Superior temporal gyrus (tissue), 1 donor: Measurements from ENCODE around the gene SPI1.
A peak's percentile ranks its signal among the peaks of the same experiment; 100 is the strongest.

Source experiments
- DNase-seq: peaks from one replicate; pipeline ENCODE4 v3.0.0-alpha.2; 2016; ENCODE audit errors: extremely low spot score

The SPI1 gene

GRCh38 chr11:47378010-47378835, at the start of gene SPI1:
SPI1 (minus strand) TSS chr11:47378547; CDS start chr11:47378353, 194 bp downstream.
- no peak for DNase-seq

DNA sequence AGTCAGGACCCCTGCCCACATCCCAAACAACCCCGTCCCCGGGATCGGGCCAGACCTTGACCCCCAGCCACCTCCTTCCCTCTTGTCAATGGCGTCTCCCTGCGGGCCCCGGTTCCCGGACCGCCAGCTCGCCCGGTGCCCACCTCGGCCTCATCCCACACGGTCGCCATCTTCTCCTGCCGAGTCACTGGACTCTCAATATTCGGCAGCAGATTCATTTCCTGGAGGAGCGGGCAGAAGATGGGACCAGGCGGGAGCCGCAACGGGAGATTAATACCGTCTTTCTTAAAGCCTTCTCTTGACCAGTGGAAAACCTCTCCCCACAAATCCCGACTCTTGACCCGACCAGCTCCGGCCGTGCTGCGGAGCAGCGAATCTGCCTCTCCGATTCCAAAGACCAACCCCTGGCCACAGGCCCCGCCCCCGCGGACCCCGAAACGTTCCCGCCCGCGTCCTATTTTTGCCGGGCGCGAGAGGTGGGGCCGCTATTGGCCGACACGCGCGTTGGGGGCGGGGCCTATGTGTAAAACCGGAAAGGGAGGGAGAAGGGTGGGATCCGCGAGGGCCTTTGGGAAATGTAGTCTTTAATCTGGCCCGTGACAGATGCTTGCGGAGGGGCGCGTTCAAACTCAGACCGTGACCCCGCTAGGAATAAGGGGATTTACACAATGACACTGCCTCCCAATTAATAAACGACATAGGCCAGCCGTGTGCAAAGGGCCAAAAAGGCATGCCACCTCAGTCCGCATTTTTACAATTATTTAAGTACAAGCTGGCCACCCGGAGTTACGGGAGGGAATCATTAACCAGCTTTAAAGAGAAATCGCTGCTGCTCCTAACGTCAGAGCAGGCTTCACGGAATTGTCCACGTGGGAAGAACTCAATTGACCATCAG, 48.0 kb upstream of the SPI1 start, which contains the start of gene PSMC3:
Gene PSMC3, minus strand, starts transcription at position 378 of the 895 bp plus-strand sequence. Its CDS starts 160 bp downstream, at position 218.
- DNase-seq = peak; percentile 98

DNA sequence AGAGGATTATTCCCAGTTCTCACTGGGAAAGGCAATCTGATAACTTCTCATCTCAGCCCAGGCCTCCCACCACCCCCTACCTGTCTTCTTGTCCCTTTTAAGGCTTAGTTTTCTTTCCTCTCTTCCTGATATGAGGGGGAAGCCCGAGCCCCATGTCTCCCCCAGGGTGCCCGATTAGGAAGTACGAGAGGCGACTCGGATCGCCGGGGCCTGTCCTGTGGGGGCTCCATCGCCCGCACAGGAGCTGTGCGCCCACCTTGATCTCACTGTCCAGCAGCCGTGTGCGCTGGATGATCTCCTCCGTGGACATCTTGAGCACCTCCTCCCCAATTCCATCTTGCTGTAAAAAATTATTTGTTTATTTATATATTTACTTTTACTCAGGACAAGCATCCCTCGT, 47.3 kb upstream of the SPI1 start:
- DNase-seq = no peak

GRCh38 chr11:47418454-47419259, 40.3 kb upstream of the SPI1 start:
- no peak for DNase-seq

- DNase-seq = no peak
Observed at GRCh38 chr11:47417712-47418111, 39.4 kb upstream of the SPI1 start.

- no peak for DNase-seq
Observed at GRCh38 chr11:47415949-47416472, 37.7 kb upstream of the SPI1 start.

DNA sequence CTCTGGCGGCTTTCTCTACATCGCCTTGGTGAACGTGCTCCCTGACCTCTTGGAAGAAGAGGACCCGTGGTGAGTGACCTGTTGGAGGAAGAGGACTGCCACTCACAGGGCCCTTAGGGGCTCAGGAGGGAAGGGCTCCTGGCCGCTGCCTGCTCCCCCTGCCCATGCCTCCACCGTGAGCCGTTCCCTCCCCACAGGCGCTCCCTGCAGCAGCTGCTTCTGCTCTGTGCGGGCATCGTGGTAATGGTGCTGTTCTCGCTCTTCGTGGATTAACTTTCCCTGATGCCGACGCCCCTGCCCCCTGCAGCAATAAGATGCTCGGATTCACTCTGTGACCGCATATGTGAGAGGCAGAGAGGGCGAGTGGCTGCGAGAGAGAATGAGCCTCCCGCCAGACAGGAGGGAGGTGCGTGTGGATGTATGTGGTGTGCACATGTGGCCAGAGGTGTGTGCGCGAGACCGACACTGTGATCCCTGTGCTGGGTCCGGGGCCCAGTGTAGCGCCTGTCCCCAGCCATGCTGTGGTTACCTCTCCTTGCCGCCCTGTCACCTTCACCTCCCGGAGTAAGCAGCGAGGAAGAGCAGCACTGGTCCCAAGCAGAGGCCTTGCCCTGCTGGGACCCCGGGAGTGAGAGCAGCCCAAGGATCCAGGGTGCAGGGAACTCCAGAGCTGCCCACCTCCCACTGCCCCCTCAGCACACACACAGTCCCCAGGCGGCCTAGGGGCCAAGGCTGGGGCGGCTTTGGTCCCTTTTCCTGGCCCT, 36.9 kb upstream of the SPI1 start:
- no peak for DNase-seq

DNA sequence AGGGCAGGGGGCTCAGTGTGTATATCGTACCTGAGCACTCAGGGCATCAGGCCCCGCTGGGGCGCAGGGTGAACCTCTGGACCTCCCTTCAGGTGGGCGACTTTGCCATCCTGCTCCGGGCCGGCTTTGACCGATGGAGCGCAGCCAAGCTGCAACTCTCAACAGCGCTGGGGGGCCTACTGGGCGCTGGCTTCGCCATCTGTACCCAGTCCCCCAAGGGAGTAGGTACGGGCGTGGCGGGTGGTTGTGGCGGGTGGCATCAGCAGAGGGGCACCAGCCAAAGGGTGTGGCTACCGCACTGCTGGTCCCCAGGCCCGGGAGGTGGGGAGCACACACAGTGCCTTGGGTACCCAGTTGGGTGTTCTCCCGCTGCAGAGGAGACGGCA, 36.3 kb upstream of the SPI1 start:
- no peak for DNase-seq

DNA sequence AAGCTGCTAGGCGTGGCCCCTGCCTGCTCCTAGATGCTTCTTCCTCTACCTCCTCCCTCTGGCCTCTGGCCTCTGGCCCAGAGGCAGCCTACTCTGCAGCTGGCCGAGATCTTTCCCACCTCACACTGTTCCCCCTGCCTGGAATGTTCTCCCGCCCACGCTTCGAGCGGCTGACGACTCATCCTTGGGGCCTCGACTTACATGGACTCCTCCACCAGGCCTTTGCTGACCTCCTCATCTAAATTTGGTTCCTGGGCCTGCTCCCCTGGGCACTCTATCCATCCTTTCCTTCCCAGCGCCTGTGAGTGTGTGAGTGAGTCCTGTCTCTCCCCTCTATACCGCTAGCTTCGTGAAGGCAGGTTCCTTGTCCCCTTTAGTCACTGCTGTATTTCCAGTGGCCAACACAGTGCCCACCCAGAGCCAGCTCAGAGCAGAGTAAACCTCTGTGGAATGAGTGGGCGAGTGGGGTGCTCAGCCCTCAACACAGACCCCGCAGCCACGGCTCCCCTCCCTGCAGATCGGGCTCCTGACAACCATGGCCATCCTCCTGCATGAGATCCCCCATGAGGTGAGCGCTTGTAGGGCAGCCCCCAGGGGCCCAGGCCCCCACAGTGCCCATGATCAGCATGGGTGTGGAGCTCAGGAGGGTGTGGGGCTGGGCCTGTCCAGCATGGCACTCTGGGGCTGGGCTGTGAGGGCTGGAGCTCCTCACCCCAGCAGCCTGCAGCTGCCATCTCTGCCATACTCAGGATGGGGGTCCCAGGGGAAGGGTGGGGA, 35.7 kb upstream of the SPI1 start:
- DNase-seq = no peak

GRCh38 chr11:47413351-47413750, 35.0 kb upstream of the SPI1 start:
- no peak for DNase-seq

DNA sequence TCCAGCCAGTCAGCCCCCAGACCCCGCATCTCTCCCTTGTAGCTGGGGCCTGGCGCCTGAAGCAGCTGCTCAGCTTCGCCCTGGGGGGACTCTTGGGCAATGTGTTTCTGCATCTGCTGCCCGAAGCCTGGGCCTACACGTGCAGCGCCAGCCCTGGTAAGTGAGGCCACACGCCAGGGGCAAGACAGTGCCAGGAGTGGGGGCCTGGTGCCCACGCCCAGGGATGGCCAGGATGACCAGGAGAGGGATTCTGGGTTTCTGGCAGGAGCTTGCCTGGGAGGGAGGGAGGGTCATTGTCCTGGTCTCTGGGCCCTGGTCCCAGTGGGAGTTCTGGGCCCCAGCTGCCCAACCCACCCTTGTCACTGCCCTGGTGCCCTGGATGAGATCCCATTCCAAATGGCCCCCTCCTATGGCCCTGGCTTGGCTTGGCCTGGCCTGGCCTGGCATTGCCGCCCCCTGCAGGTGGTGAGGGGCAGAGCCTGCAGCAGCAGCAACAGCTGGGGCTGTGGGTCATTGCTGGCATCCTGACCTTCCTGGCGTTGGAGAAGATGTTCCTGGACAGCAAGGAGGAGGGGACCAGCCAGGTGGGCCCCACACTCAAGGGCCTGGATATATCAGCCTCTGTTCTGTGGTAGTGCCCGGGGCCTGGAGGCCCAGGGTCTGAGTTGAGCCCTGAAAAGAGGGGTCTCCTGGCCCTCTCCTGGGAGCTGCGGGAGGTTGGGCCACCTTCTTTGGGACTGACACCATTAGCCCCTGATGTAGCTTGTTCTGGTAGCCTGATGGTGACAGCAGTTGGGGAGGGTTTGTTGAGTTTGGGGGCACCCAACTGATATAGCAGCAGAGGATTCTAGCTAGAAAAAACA, 33.8 kb upstream of the SPI1 start:
- no peak for DNase-seq

DNA sequence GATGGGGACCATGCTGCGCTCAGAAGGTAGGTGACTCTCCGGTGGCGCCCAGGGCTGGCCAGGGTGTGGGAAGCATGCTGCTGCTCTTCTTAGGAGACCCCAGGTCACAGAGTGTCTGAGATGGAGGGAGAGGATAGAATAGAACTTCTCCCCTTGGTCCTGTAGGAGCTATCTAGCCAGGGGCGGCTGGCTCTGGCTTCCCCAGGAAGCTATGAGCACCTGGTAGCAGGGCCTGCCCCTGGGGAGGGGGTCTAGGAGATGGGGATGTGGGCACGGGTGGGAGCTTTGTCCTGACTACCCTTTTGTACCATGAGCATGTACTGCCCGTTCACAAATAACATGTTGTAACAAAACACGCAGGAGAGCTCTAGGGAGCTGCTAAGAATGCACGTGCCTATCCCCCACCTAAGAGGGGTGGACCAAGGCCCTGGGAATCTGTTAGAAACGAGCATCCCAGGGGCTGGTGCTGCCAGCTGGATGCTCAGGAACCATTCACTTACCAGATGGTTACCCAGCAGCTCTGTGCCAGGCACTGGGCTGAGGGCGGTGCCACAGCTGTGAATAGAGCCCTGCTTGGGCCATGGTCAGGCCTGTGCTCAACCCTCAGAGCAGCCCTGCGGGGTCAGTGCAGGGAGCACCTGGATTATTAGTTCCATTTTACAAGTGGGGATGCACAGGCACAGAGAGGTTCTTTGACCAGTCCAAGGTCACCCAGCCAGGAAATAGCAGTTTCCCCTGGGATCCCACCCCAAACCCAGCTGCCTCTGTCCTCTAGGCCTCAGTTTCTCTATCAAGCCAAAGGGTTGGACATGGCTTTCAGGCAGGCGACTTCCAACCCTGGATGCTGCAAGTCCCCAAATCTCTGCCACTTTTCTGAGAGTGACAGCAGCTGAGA, 32.3 kb upstream of the SPI1 start:
- no peak for DNase-seq

DNA sequence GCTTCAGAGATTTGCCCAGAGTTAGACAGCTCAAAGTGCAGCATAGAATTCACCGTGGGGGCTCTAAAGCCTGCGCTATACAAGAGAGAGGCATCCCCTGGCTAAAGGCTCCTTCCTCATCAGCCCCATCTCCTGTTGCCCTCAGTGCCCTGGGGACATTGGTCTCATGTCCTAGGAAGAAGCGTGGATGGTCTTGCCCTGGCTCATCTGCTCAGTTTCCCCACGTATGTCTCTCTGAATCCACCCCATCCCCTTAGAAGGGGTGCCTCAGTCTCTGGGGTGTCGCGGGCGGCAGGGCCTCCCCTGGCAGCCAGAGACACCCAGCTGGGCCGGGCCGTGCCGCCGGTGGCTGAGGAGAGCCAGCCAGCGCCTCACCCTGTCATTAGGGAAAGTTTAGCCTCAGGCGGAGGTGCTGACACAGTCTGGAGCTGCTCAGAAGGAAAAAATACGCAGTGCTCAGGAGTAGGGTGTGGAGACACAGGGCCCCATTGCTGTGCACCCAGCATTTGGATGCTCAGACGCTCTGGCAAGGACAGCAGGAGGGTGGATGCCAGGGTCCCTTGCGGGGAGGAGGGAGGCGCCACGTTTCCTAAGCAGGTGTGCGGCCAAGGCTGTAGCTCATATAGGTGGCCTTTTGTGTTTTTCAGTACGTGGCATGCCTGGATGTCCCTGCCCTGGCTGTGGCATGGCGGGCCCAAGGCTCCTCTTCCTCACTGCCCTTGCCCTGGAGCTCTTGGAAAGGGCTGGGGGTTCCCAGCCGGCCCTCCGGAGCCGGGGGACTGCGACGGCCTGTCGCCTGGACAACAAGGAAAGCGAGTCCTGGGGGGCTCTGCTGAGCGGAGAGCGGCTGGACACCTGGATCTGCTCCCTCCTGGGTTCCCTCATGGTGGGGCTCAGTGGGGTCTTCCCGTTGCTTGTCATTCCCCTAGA, 31.4 kb upstream of the SPI1 start:
- DNase-seq = no peak

DNA sequence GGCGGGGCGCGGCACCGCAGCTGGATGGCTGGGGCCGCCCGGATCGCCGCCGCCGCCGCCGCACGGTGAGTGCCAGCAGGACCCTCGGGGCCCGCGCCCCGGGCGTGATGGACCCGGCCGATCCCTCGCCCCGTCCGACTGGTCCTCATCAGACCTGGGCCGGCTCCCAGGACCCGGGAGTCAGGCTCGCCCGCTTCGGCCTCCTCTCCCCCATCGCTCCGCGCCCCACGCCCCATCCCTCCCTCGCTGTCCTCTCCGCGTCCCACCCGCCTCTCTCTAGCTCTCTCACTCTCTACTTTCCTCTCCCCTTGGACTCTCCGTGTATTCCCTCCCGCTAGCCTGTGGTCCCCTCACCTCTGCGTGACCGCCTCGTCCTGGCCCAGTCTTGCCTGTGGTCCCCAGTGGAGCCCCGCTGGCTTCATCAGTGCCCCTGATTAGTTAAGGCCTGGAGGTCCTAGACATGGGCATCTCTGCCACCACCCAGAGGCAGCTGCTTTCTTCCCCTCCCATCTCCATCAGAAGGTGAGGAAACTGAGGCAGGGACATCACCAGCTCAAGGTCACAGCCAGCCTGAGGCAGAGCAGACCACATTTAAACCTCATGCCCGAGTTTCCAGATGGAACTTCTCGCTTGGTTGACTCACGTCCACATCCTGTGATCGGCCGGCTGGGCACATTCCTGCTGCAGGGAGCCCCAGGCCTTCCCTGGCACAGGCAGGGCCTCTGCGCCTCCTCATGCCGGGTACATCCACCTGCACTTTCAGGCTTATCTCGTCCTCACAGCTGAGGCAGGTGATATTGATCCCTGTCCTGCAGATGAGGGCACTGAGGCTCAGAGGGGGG, 30.5 kb upstream of the SPI1 start:
- no peak for DNase-seq

DNA sequence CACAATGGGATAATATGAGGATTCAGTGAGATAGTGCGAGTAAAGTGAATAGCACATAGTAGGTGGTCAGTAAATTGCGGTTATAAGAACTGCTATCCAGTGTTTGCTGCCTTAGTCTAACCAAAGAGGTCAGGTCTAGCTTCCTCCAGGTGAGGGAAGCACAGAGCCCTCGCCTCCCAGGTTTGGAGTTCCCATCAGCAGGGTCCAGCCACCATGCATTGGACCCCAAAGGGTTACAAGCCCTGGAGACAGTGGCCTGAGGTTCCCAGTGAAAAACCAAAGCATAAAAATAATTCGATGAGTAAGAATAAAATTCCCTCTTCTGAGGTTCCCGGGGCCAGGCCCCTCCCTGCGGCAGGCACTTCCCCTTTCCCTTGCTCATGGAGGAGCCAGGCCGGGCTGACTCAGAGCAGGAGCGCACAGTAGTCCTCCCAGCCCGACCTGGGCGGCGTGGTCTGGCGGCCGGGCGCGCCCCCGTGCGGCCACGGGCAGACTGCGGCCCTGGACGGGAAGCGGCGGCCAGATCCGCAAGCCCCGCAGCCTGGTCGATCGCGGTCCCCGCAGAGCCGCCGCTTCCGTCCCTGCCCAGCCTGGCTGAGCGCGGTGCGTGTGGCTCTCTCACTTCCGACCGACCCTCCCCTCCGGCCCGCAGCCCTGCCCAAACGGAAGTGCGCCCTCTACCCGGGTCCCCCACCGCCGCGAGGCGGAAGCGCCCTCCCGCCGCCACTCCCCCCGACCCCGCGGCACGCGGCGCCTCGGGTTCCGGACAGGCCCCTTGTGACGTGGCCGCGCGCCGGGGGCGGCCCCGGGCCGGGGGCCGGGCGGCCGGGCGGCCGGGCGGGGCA, 29.6 kb upstream of the SPI1 start, which contains the start of gene SLC39A13:
Gene SLC39A13, plus strand, starts transcription at position 845 of the 845 bp plus-strand sequence. CDS start 1,505 bp downstream, outside the sequence.
- DNase-seq = peak; percentile 91
